HG03520 (cell line): ENCODE results near the gene IL9R.
"Not testable (repeated sequence)": the region's sequence is repeated elsewhere in the genome, so short reads cannot be mapped to it uniquely, and the experiment has no call there.

Experiments
- ATAC-seq: cut with Tn5 transposase; IDR thresholded peaks from one replicate; pipeline ENCODE4 v1.9.1; 2021; ENCODE audit warnings: mild to moderate bottlenecking, moderate library complexity; ENCODE audit not compliant: unreplicated experiment

IL9R gene

DNA sequence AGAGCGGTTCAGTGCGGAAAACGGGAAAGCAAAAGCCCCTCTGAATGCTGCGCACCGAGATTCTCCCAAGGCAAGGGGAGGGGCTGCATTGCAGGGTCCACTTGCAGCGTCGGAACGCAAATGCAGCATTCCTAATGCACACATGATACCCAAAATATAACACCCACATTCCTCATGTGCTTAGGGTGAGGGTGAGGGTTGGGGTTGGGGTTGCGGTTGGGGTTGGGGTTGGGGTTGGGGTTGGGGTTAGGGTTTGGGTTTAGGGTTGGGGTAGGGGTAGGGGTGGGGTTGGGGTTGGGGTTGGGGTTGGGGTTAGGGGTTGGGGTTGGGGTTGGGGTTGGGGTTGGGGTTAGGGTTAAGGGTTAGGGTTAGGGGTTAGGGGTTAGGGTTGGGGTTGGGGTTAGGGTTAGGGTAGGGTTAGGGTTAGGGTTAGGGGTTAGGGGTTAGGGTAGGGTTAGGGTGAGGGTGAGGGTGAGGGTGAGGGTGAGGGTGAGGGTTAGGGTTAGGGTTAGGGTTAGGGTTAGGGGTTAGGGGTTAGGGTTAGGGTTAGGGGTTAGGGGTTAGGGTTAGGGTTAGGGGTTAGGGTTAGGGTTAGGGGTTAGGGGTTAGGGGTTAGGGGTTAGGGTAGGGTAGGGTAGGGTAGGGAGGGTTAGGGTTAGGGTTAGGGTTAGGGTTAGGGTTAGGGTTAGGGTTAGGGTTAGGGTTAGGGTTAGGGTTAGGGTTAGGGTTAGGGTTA is 32.4 kb downstream of the IL9R start:
- ATAC-seq = not testable (repeated sequence)

DNA sequence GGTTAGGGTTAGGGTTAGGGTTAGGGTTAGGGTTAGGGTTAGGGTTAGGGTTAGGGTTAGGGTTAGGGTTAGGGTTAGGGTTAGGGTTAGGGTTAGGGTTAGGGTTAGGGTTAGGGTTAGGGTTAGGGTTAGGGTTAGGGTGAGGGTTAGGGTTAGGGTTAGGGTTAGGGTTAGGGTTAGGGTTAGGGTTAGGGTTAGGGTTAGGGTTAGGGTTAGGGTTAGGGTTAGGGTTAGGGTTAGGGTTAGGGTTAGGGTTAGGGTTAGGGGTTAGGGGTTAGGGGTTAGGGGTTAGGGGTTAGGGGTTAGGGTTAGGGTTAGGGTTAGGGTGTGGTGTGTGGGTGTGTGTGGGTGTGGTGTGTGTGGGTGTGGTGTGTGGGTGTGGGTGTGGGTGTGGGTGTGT is 33.0 kb downstream of the IL9R start:
- ATAC-seq = not testable (repeated sequence)
